HEK293T (cell line): ENCODE results near the gene PKNOX2.

Experiments used
- ARNT ChIP-seq: fragments of 450-650 bp; IDR thresholded peaks from 2 replicates; pipeline ENCODE4 v1.6.1; 2017; ENCODE audit warnings: mild to moderate bottlenecking
- BHLHE40 ChIP-seq: fragments of 450-650 bp; IDR thresholded peaks from 2 replicates; pipeline ENCODE4 v1.6.1; 2016; ENCODE audit warnings: mild to moderate bottlenecking, moderate library complexity, borderline replicate concordance
- CTBP1 ChIP-seq: fragments of 450-650 bp; IDR thresholded peaks from 2 replicates; pipeline ENCODE4 v1.6.1; 2016; ENCODE audit warnings: borderline replicate concordance
- ELF4 ChIP-seq: fragments of 450-650 bp; IDR thresholded peaks from 2 replicates; pipeline ENCODE4 v1.6.1; 2017; ENCODE audit warnings: antibody characterized with exemption
- FOXK2 ChIP-seq: fragments of 450-650 bp; IDR thresholded peaks from 2 replicates; pipeline ENCODE4 v1.6.1; 2016; ENCODE audit warnings: mild to moderate bottlenecking
- FOXM1 ChIP-seq: fragments of 450-650 bp; IDR thresholded peaks from 2 replicates; pipeline ENCODE4 v1.6.1; 2017; ENCODE audit warnings: mild to moderate bottlenecking, borderline replicate concordance
- HDGF ChIP-seq: fragments of 450-650 bp; IDR thresholded peaks from 2 replicates; pipeline ENCODE4 v1.6.1; 2017; ENCODE audit warnings: antibody characterized with exemption, borderline replicate concordance
- LEF1 ChIP-seq: fragments of 450-650 bp; IDR thresholded peaks from 2 replicates; pipeline ENCODE4 v1.6.1; 2017; ENCODE audit warnings: mild to moderate bottlenecking, borderline replicate concordance
- SP1 ChIP-seq: fragments of 450-650 bp; IDR thresholded peaks from 2 replicates; pipeline ENCODE4 v1.6.1; 2017
- SUZ12 ChIP-seq: fragments of 450-650 bp; IDR thresholded peaks from 2 replicates; pipeline ENCODE4 v1.6.1; 2016; ENCODE audit warnings: mild to moderate bottlenecking
- ZNF384 ChIP-seq: fragments of 450-650 bp; IDR thresholded peaks from 2 replicates; pipeline ENCODE4 v1.6.1; 2016

DNA sequence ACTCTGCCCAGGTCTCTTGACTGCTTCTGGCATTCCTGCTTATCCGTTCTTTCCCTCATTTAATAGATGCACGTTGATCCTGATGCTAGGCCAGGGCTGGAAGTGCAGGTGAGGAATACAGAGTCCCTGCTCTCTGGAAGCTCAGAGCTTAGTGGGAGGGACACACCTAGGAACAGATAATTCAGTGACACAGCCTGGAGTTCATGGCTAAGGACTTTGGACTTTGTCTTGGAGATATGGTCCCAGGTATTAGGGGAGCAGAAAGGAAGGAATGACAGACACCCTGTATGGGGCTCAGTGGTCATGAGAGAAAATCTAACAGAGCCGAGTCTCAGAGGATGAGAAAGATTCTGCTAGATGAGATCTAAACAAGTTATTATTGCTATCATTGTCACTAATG lies 160.6 kb downstream of the PKNOX2 start:
- no peak for TF ChIP-seq FOXM1
- no peak for TF ChIP-seq CTBP1
- no peak for TF ChIP-seq ZNF384
- no peak for TF ChIP-seq HDGF
- TF ChIP-seq SP1 = no peak
- no peak for TF ChIP-seq SUZ12
- TF ChIP-seq LEF1 = no peak
- no peak for TF ChIP-seq ARNT
- TF ChIP-seq ELF4 = no peak
- no peak for TF ChIP-seq BHLHE40
- no peak for TF ChIP-seq FOXK2
